H1 (cell line): ENCODE measurements around the gene RELN. TPM values are rescaled to one million over a fixed set of nuclear protein-coding genes. Genes with fewer than 3 reads are reported as not detected.

Experiments used
- CTCF ChIA-PET: fragments of 300-600 bp; sonication (Branson Sonifier 250); formaldehyde crosslinking; loops from one replicate; lab custom pipeline; 2021; ENCODE audit not compliant: partially characterized antibody; lab: Charles Lee
- POLR2A ChIA-PET: fragments of 300-600 bp; sonication (Branson Sonifier 250); formaldehyde crosslinking; loops from one replicate; lab custom pipeline; 2021; ENCODE audit warnings: inconsistent platforms; ENCODE audit not compliant: partially characterized antibody; lab: Charles Lee
- DNase-seq, 2 experiments: peaks; one replicate each; pipeline versions ENCODE4 v3.0.0 to v3.0.0-alpha.2; 2010 to 2022; ENCODE audit warnings: low spot score in 2 of 2, low read depth in 1 of 2, mixed read lengths in 1 of 2
- FAIRE-seq: peaks from 2 replicates; lab custom pipeline; 2011; peaks lifted over from hg19 to GRCh38; lab: Jason Lieb, UNC
- H2AFZ ChIP-seq: 2 replicates; pipeline ENCODE4 v1.8.1; 2012; ENCODE audit warnings: low read length, inconsistent platforms
- H2AK5ac ChIP-seq: 2 replicates; pipeline ENCODE4 v1.6.1; 2013; ENCODE audit warnings: low read depth, low read length
- H2BK120ac ChIP-seq: replicated peaks from 2 replicates; pipeline ENCODE3; 2013; ENCODE audit warnings: low read depth, low read length, inconsistent platforms
- H2BK12ac ChIP-seq: 2 replicates; pipeline ENCODE4 v1.6.1; 2013; ENCODE audit warnings: low read depth, low read length
- H2BK15ac ChIP-seq: 2 replicates; pipeline ENCODE4 v1.6.1; 2013; ENCODE audit warnings: low read length
- H2BK20ac ChIP-seq: 2 replicates; pipeline ENCODE4 v1.6.1; 2013; ENCODE audit warnings: low read length
- H2BK5ac ChIP-seq: 2 replicates; pipeline ENCODE4 v1.6.1; 2013; ENCODE audit warnings: low read depth, low read length
- H3K14ac ChIP-seq: 2 replicates; pipeline ENCODE4 v1.6.1; 2013; ENCODE audit warnings: inconsistent platforms; ENCODE audit not compliant: insufficient read length
- H3K18ac ChIP-seq: 2 replicates; pipeline ENCODE4 v1.6.1; 2013; ENCODE audit warnings: low read length; ENCODE audit errors: extremely low read depth
- H3K23ac ChIP-seq: 2 replicates; pipeline ENCODE4 v1.6.1; 2013; ENCODE audit warnings: inconsistent platforms; ENCODE audit not compliant: insufficient read length
- H3K23me2 ChIP-seq: 2 replicates; pipeline ENCODE4 v1.6.1; 2013; ENCODE audit warnings: low read depth, low read length
- H3K27ac ChIP-seq: 2 replicates; pipeline ENCODE4 v1.6.1; 2011; ENCODE audit warnings: low read depth, low read length, inconsistent platforms
- H3K27me3 ChIP-seq, 4 experiments: replicated peaks in 1 of 4; 1 replicate in 1 of 4; 2 replicates in 3 of 4; pipeline versions ENCODE4 v1.6.1 to v1.8.1; 2011 to 2013; ENCODE audit warnings: low read length in 3 of 4, mild to moderate bottlenecking in 3 of 4, inconsistent platforms in 2 of 4, mixed read lengths in 2 of 4, moderate library complexity in 1 of 4; ENCODE audit not compliant: control insufficient read depth in 3 of 4, insufficient read depth in 3 of 4; ENCODE audit errors: extremely low read depth in 1 of 4
- H3K36me3 ChIP-seq, 4 experiments: 2 replicates each; pipeline versions ENCODE4 v1.6.1 to v1.8.1; 2011 to 2013; ENCODE audit warnings: mild to moderate bottlenecking in 4 of 4, low read length in 3 of 4, moderate library complexity in 2 of 4, control low read depth in 1 of 4, inconsistent platforms in 1 of 4; ENCODE audit not compliant: insufficient read depth in 4 of 4, control insufficient read depth in 2 of 4
- H3K4ac ChIP-seq: replicated peaks from 2 replicates; pipeline ENCODE3; 2013; ENCODE audit warnings: low read length, low read depth, mixed read lengths, inconsistent platforms; ENCODE audit not compliant: insufficient read length
- H3K4me1 ChIP-seq, 4 experiments: replicated peaks in 1 of 4; 1 replicate in 1 of 4; 2 replicates in 3 of 4; pipeline versions ENCODE4 v1.6.1 to v1.8.1; 2011 to 2013; ENCODE audit warnings: low read length in 3 of 4, inconsistent platforms in 2 of 4, mixed read lengths in 1 of 4; ENCODE audit not compliant: insufficient read depth in 4 of 4, control insufficient read depth in 3 of 4
- H3K4me2 ChIP-seq, 2 experiments: 2 replicates each; pipeline versions ENCODE4 v1.6.1 to v1.8.1; 2011 to 2013; ENCODE audit warnings: low read depth in 2 of 2, low read length in 2 of 2, control low read depth in 1 of 2, inconsistent platforms in 1 of 2, mild to moderate bottlenecking in 1 of 2; ENCODE audit not compliant: insufficient read depth in 1 of 2
- H3K4me3 ChIP-seq, 4 experiments: fragments of 200-600, 300-600 bp in 1 of 4; sonication (generic), shearing (Covaris generic), sonication (Bioruptor Twin) in 1 of 4; 2 replicates each; pipeline versions ENCODE4 v1.5.1 to v1.8.1; 2011 to 2016; ENCODE audit warnings: low read length in 4 of 4, low read depth in 3 of 4, control low read depth in 2 of 4, inconsistent platforms in 2 of 4, mild to moderate bottlenecking in 2 of 4, mixed read lengths in 1 of 4, moderate library complexity in 1 of 4; ENCODE audit not compliant: insufficient read depth in 2 of 4; ENCODE audit errors: extremely low read depth in 1 of 4
- H3K56ac ChIP-seq: replicated peaks from 2 replicates; pipeline ENCODE3; 2013; ENCODE audit warnings: low read depth, mild to moderate bottlenecking, mixed read lengths, low read length, inconsistent platforms; ENCODE audit not compliant: insufficient read length
- H3K79me1 ChIP-seq: 2 replicates; pipeline ENCODE4 v1.6.1; 2013; ENCODE audit warnings: low read depth, low read length, control low read depth
- H3K79me2 ChIP-seq, 2 experiments: 2 replicates each; pipeline versions ENCODE4 v1.6.1 to v1.8.1; 2012 to 2013; ENCODE audit warnings: low read length in 2 of 2, mild to moderate bottlenecking in 2 of 2, inconsistent platforms in 1 of 2; ENCODE audit not compliant: insufficient read depth in 2 of 2, control insufficient read depth in 1 of 2
- H3K9ac ChIP-seq, 4 experiments: replicated peaks in 1 of 4; 1 replicate in 1 of 4; 2 replicates in 3 of 4; pipeline versions ENCODE4 v1.6.1 to v1.8.1; 2011 to 2013; ENCODE audit warnings: low read depth in 3 of 4, low read length in 3 of 4, control low read depth in 2 of 4, mild to moderate bottlenecking in 2 of 4, moderate library complexity in 2 of 4, inconsistent platforms in 1 of 4; ENCODE audit errors: extremely low read depth in 1 of 4
- H3K9me3 ChIP-seq, 2 experiments: 2 replicates each; pipeline versions ENCODE4 v1.6.1 to v1.8.1; 2012 to 2013; ENCODE audit warnings: mild to moderate bottlenecking in 2 of 2, moderate library complexity in 2 of 2, control low read depth in 1 of 2, inconsistent platforms in 1 of 2, low read depth in 1 of 2, low read length in 1 of 2, mixed read lengths in 1 of 2; ENCODE audit not compliant: insufficient read depth in 2 of 2
- H4K20me1 ChIP-seq, 2 experiments: replicated peaks in 1 of 2; 2 replicates each; pipeline versions ENCODE3 to v1.8.1; 2011 to 2013; ENCODE audit warnings: inconsistent platforms in 2 of 2, low read length in 2 of 2, mild to moderate bottlenecking in 1 of 2; ENCODE audit not compliant: insufficient read depth in 2 of 2, control insufficient read depth in 1 of 2
- H4K5ac ChIP-seq: 2 replicates; pipeline ENCODE4 v1.6.1; 2013; ENCODE audit warnings: low read length, low read depth, mixed read lengths, inconsistent platforms; ENCODE audit not compliant: insufficient read length
- H4K8ac ChIP-seq: 2 replicates; pipeline ENCODE4 v1.8.0; 2013; ENCODE audit warnings: mild to moderate bottlenecking, moderate library complexity, low read length, inconsistent platforms; ENCODE audit not compliant: insufficient read depth; ENCODE audit errors: extremely low read depth
- H4K91ac ChIP-seq: replicated peaks from 2 replicates; pipeline ENCODE3; 2013; ENCODE audit warnings: low read length, mixed read lengths, inconsistent platforms; ENCODE audit not compliant: insufficient read length
- ATF3 ChIP-seq: IDR thresholded peaks from 2 replicates; pipeline ENCODE4 v1.6.1; 2011; ENCODE audit warnings: low read depth, mild to moderate bottlenecking, low read length; ENCODE audit not compliant: insufficient read depth
- BCL11A ChIP-seq, 2 experiments: IDR thresholded peaks; one replicate each; pipeline ENCODE4 v1.6.1; 2011; ENCODE audit warnings: low read depth in 2 of 2, low read length in 2 of 2, mild to moderate bottlenecking in 2 of 2
- BRCA1 ChIP-seq: IDR thresholded peaks from 2 replicates; pipeline ENCODE4 v1.6.1; 2012; ENCODE audit warnings: low read depth, low read length, improper control_type of control experiment
- E2F6 ChIP-seq: IDR thresholded peaks from 2 replicates; pipeline ENCODE4 v1.6.1; 2012; ENCODE audit warnings: inconsistent platforms
- EP300 ChIP-seq, 2 experiments: IDR thresholded peaks; 1 replicate in 1 of 2; 2 replicates in 1 of 2; pipeline ENCODE4 v1.6.1; 2011 to 2012; ENCODE audit warnings: low read depth in 2 of 2, low read length in 2 of 2, mild to moderate bottlenecking in 2 of 2, borderline replicate concordance in 1 of 2, inconsistent platforms in 1 of 2, moderate library complexity in 1 of 2
- KDM1A ChIP-seq: fragments of 200-600, 300-600 bp; sonication (generic); IDR thresholded peaks from 2 replicates; pipeline ENCODE4 v1.7.1; 2016; ENCODE audit warnings: mild to moderate bottlenecking, low read length, borderline replicate concordance
- POLR2AphosphoS5 ChIP-seq: IDR thresholded peaks from 2 replicates; pipeline ENCODE4 v1.6.1; 2011; ENCODE audit warnings: low read depth, low read length
- RBBP5 ChIP-seq: IDR thresholded peaks from 2 replicates; pipeline ENCODE4 v1.7.1; 2012; ENCODE audit warnings: low read depth, mild to moderate bottlenecking, inconsistent platforms, low read length, moderate library complexity, borderline replicate concordance
- RNF2 ChIP-seq: fragments of 200-900, 300-1000 bp; sonication (generic); IDR thresholded peaks from 2 replicates; pipeline ENCODE4 v1.7.1; 2016; ENCODE audit warnings: borderline replicate concordance, low read depth, mild to moderate bottlenecking, antibody characterized with exemption, low read length; ENCODE audit not compliant: poor library complexity, severe bottlenecking; ENCODE audit errors: missing control alignments
- TCF12 ChIP-seq: IDR thresholded peaks from 2 replicates; pipeline ENCODE4 v1.6.1; 2011; ENCODE audit warnings: low read depth, mild to moderate bottlenecking, low read length
- WGBS, 2 experiments: shearing (Covaris generic) in 1 of 2; methylation state at CpG; one replicate each; pipeline versions ENCODE4 v1.1.6 to v1.1.7; 2013 to 2015; ENCODE audit warnings: low lambda C conversion rate in 2 of 2, mixed read lengths in 2 of 2, inconsistent platforms in 1 of 2, low coverage in 1 of 2, missing lambda C conversion rate in 1 of 2; ENCODE audit not compliant: insufficient replicate concordance in 2 of 2, insufficient coverage in 1 of 2, insufficient read length in 1 of 2; ENCODE audit errors: extremely low coverage in 1 of 2, missing lambda C conversion rate in 1 of 2; 5-methylcytosine and 5-hydroxymethylcytosine counted together
- polyA plus RNA-seq, 7 experiments: library from polyadenylated mRNA; depleted of rRNA in 3 of 7; stranded (reverse) in 5 of 7; unstranded in 2 of 7; fragments of >200 nt in 5 of 7; fragments of 200-250 nt in 2 of 7; gene quantifications; 1 replicate in 5 of 7; 2 replicates in 1 of 7; 4 replicates in 1 of 7; pipeline versions ENCODE4 v1.2.1 to v1.2.3, GENCODE V29; 2011 to 2013; ENCODE audit warnings: missing spikeins in 2 of 7, mixed read lengths in 2 of 7
- total RNA-seq: library from RNA; stranded (reverse); fragmentation: NEBNext Ultra II Directional; extraction: Animal tissue kit (Norgen Biotek cat#: 25700); gene quantifications from 2 replicates; pipeline ENCODE4 v1.2.1, GENCODE V29; 2021

RELN gene
- total and polyA plus RNA-seq, 2 of the 8 experiments (the other 6 are each of a cell fraction or from before 2014, with no cell fraction given): 0.03 to 0.07 TPM

GRCh38 chr7:103658055-103659005 lies 331.1 kb downstream of the RELN start:
- Histone ChIP-seq H3K23me2 (no peaks in the 10 kb centered on the region), H3K4me1 (no peaks in the 10 kb centered on the region), H4K91ac (no peak overlapping the region), H3K27ac (no peak overlapping the region), H2AFZ (no peak overlapping the region), H2BK20ac (no peak overlapping the region), H3K14ac (no peak overlapping the region), H3K36me3 (no peaks in the 10 kb centered on the region), H3K27me3 (no peaks in the 10 kb centered on the region), H2BK5ac (no peak overlapping the region), H3K56ac (no peak overlapping the region), H3K23ac (no peak overlapping the region), H3K4me3 (no peak overlapping the region), H3K79me2 (no peaks in the 10 kb centered on the region), H3K4me2 (no peak overlapping the region), H2AK5ac (no peak overlapping the region), H2BK120ac (no peak overlapping the region), H3K9ac (no peak overlapping the region), H3K18ac (no peak overlapping the region), H2BK12ac (no peak overlapping the region), H3K9me3 (no peaks in the 10 kb centered on the region), H2BK15ac (no peak overlapping the region), H4K20me1 (no peaks in the 10 kb centered on the region), H4K5ac (no peak overlapping the region), H3K4ac (no peak overlapping the region), H3K79me1 (no peaks in the 10 kb centered on the region), H4K8ac (no peak overlapping the region)
- POLR2A ChIA-PET: no interaction called here
- CTCF ChIA-PET: interaction anchor here (0.7 kb wide), 1 partner anchor 83 kb away, joined by 3 read pairs; no protein-coding TSS in a partner anchor
- DNase-seq (no peak), FAIRE-seq (no peak)
- WGBS, 2 experiments: 90% methylated on average over 4 of the region's 4 CpGs; no CpG with 5 or more reads in 1 of the 2 experiments
- TF ChIP-seq POLR2AphosphoS5: no peak
- TF ChIP-seq EP300 (IDR thresholded peaks at IDR 0.05; ENCODE audit: borderline replicate concordance in 1 of 2, low read depth in 2 of 2, low read length in 2 of 2): no peak
- no peak for TF ChIP-seq E2F6
- no peak for TF ChIP-seq RBBP5
- no peak for TF ChIP-seq KDM1A
- TF ChIP-seq RNF2: no peak
- TF ChIP-seq BRCA1: no peak
- no peak for TF ChIP-seq BCL11A (IDR thresholded peaks at IDR 0.05; ENCODE audit: low read depth in 2 of 2, low read length in 2 of 2)
- TF ChIP-seq ATF3: no peak
- TF ChIP-seq TCF12: no peak
